ENCODE data around the gene LIPT1. TPM values are rescaled to one million over a fixed set of nuclear protein-coding genes. Genes with fewer than 3 reads are reported as not detected.

Gene LIPT1
- total and polyA plus RNA-seq, 2 of the 8 experiments (the other 6 are each of a cell fraction or from before 2014, with no cell fraction given) = 6.1 to 10.9 TPM

GRCh38 chr2:99156891-99157290 is 2.1 kb downstream of the LIPT1 start (continued):
- TF ChIP-seq NANOG (IDR thresholded peaks at IDR 0.05; ENCODE audit: insufficient read depth, low read depth, low read length, poor library complexity, severe bottlenecking) (no peak), TAF1 (IDR thresholded peaks at IDR 0.05; ENCODE audit: low read depth, low read length) (no peak), KDM1A (IDR thresholded peaks at IDR 0.05; ENCODE audit: borderline replicate concordance, low read length) (no peak), SIRT6 (IDR thresholded peaks at IDR 0.05; ENCODE audit: low read length) (no peak)
